HG03196 (cell line): Measurements from ENCODE around the gene POLE.

ENCODE experiments used
- ATAC-seq: cut with Tn5 transposase; IDR thresholded peaks from one replicate; pipeline ENCODE4 v1.9.1; 2021; ENCODE audit not compliant: unreplicated experiment

POLE gene

GRCh38 chr12:132582582-132583410, 104.3 kb downstream of the POLE start:
- no peak for ATAC-seq

- no peak for ATAC-seq
Measured at GRCh38 chr12:132582058-132582420, 105.1 kb downstream of the POLE start.

- ATAC-seq: no peak
Measured at GRCh38 chr12:132581348-132582057, 105.6 kb downstream of the POLE start.

GRCh38 chr12:132580701-132581292, 106.3 kb downstream of the POLE start:
- no peak for ATAC-seq

GRCh38 chr12:132579744-132580143, 107.4 kb downstream of the POLE start:
- no peak for ATAC-seq

- no peak for ATAC-seq
Measured at GRCh38 chr12:132578826-132579225, 108.3 kb downstream of the POLE start.

GRCh38 chr12:132578118-132578517, 109.0 kb downstream of the POLE start:
- no peak for ATAC-seq

GRCh38 chr12:132577191-132577920, 109.8 kb downstream of the POLE start:
- no peak for ATAC-seq

GRCh38 chr12:132576701-132577100, 110.4 kb downstream of the POLE start:
- ATAC-seq: no peak

- ATAC-seq: no peak
Measured at GRCh38 chr12:132575661-132576060, 111.5 kb downstream of the POLE start.

- ATAC-seq: no peak
Measured at GRCh38 chr12:132574271-132574996, 112.7 kb downstream of the POLE start.
